Measurements from ENCODE around the gene AUTS2. TPM values are rescaled to one million over a fixed set of nuclear protein-coding genes. Genes with fewer than 3 reads are reported as not detected.

AUTS2 gene
- total RNA-seq, 1 experiment from 2014 or later = 256 TPM

- no peak overlapping the region for H3T11ph ChIP-seq (ENCODE audit: low read length)
- H3K9ac ChIP-seq (ENCODE audit: extremely low read depth, insufficient read length, low read length) = no peak overlapping the region
- TF ChIP-seq, protein P1, sequence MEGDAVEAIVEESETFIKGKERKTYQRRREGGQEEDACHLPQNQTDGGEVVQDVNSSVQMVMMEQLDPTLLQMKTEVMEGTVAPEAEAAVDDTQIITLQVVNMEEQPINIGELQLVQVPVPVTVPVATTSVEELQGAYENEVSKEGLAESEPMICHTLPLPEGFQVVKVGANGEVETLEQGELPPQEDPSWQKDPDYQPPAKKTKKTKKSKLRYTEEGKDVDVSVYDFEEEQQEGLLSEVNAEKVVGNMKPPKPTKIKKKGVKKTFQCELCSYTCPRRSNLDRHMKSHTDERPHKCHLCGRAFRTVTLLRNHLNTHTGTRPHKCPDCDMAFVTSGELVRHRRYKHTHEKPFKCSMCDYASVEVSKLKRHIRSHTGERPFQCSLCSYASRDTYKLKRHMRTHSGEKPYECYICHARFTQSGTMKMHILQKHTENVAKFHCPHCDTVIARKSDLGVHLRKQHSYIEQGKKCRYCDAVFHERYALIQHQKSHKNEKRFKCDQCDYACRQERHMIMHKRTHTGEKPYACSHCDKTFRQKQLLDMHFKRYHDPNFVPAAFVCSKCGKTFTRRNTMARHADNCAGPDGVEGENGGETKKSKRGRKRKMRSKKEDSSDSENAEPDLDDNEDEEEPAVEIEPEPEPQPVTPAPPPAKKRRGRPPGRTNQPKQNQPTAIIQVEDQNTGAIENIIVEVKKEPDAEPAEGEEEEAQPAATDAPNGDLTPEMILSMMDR (conservative IDR thresholded peaks at IDR 0.05) = no peak
- no peak overlapping the region for H2AK5ac ChIP-seq (ENCODE audit: insufficient read length, low read length)
- H2BK120ac ChIP-seq (ENCODE audit: low read depth, low read length, poor library complexity, severe bottlenecking) = no peak overlapping the region
- H3K23me2 ChIP-seq (ENCODE audit: insufficient read length, low read depth, low read length, poor library complexity, severe bottlenecking) = no peaks in the 10 kb centered on the region
- no peaks in the 10 kb centered on the region for H3K9me3 Mint-ChIP-seq
- no peaks in the 10 kb centered on the region for H3K79me1 ChIP-seq (ENCODE audit: insufficient read depth, low read depth, low read length, poor library complexity, severe bottlenecking)
- H3K27me3 Mint-ChIP-seq (ENCODE audit: low read depth) = peaks cover 2% of the 10 kb centered on the region; the same call in 1 of the 2 replicates
- no peak overlapping the region for H2BK5ac ChIP-seq (ENCODE audit: insufficient read length, low read length)
- no peak overlapping the region for H3K56ac ChIP-seq (ENCODE audit: insufficient read length, low read depth, low read length)
- no peak overlapping the region for H2AFZ ChIP-seq (ENCODE audit: low read length)
- H3K27me3 ChIP-seq (ENCODE audit: insufficient read depth, low read length) = no peaks in the 10 kb centered on the region
- H4K20me1 ChIP-seq (ENCODE audit: control insufficient read depth, insufficient read depth, insufficient read length) = no peaks in the 10 kb centered on the region
- peaks cover 62 to 98% (median 87%) of the 10 kb centered on the region in 3 experiments for H3K36me3 Mint-ChIP-seq (ENCODE audit: insufficient read depth in 1 of 3, low read depth in 3 of 3)
- no peak overlapping the region for H3K4me3 Mint-ChIP-seq
- no peaks in the 10 kb centered on the region for H3K9me3 ChIP-seq (ENCODE audit: control insufficient read depth, low read depth, low read length)
- H2BK15ac ChIP-seq (ENCODE audit: low read depth, low read length) = no peak overlapping the region
- no peak overlapping the region for H3K14ac ChIP-seq (ENCODE audit: insufficient read depth, low read length)
- no peak overlapping the region for H2BK20ac ChIP-seq (ENCODE audit: low read depth, low read length, poor library complexity, severe bottlenecking)
- H3K18ac ChIP-seq (ENCODE audit: insufficient read length, low read depth, low read length) = no peak overlapping the region
- H2BK12ac ChIP-seq (ENCODE audit: insufficient read length, low read depth, low read length) = no peak overlapping the region
- H3K4ac ChIP-seq (ENCODE audit: low read depth, low read length) = no peak overlapping the region
- peak overlapping the region in 2 of 3 experiments; percentile 47 to 86; a peak in 2 of 7 replicates for H3K27ac Mint-ChIP-seq
- H3K4me2 ChIP-seq (ENCODE audit: insufficient read depth, insufficient read length, low read length) = no peak overlapping the region
- no peak overlapping the region for H4K91ac ChIP-seq (ENCODE audit: insufficient read length, low read depth, low read length)
- H3K79me2 ChIP-seq (ENCODE audit: insufficient read depth, low read length) = no peaks in the 10 kb centered on the region
- no peak overlapping the region for H3K27ac ChIP-seq (ENCODE audit: insufficient read length, low read depth, low read length)
- no peak overlapping the region for H4K8ac ChIP-seq (replicated peaks; ENCODE audit: insufficient read length, low read depth, low read length)
- H3K23ac ChIP-seq (ENCODE audit: insufficient read length, low read depth, low read length) = no peak overlapping the region
- no peaks in the 10 kb centered on the region for H3K4me1 ChIP-seq (ENCODE audit: insufficient read depth, low read length)
- no peak for DNase-seq
- no peak overlapping the region for H4K5ac ChIP-seq (ENCODE audit: insufficient read length, low read depth, low read length)
- no CpG with 5 or more reads among the region's 43 CpGs for WGBS (ENCODE audit: extremely low coverage, insufficient read length, low lambda C conversion rate)
- H3K4me1 Mint-ChIP-seq = peaks cover 2 to 5% of the 10 kb centered on the region in 2 experiments; a peak in 2 of 4 replicates
Observed at GRCh38 chr7:70789481-70790214, 1191.4 kb downstream of the AUTS2 start.

Measured in H9 (cell line).